Measurements from ENCODE around the gene CLIC5.

The CLIC5 gene

DNA sequence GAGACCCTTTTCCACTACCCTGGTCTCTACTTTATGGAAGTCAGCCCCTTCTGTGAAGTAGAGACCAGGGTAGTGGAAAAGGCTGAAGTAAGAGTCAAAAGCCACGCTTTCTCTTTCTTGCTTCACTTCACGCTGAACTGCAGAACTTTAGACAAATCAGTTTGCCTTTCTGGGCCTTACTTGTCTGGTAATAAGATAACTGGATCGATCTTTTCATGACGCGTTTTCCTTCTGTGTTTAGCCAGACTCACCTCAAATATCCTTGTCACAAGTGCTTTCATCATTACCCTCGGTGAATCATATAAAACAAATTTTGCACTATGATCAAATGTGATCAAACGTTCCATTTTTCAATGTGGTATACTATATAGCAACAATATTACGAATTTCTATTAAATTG, 170.7 kb downstream of the CLIC5 start:
- Histone ChIP-seq H3K27me3 (ENCODE audit: insufficient read depth, low read length) (no peaks in the 10 kb centered on the region), H3K79me2 (ENCODE audit: insufficient read depth, low read length) (no peaks in the 10 kb centered on the region), H3K9me3 (ENCODE audit: low read length) (no peaks in the 10 kb centered on the region), H3F3A (ENCODE audit: insufficient read depth, low read length) (no peaks in the 10 kb centered on the region), H3K9me2 (ENCODE audit: low read depth, low read length) (no peaks in the 10 kb centered on the region), H2AFZ (ENCODE audit: low read length) (no peak overlapping the region), H3K27ac (ENCODE audit: low read depth, low read length, poor library complexity, severe bottlenecking) (no peak overlapping the region), H3K9ac (ENCODE audit: low read length) (no peak overlapping the region), H3K4me3 (ENCODE audit: low read depth, low read length, poor library complexity, severe bottlenecking) (no peak overlapping the region), H3K4me1 (ENCODE audit: insufficient read depth, low read length, severe bottlenecking) (no peaks in the 10 kb centered on the region), H3K4me2 (ENCODE audit: low read length) (no peak overlapping the region), H4K20me1 (ENCODE audit: insufficient read depth, low read length) (no peaks in the 10 kb centered on the region), H3K36me3 (ENCODE audit: insufficient read depth, low read length) (no peaks in the 10 kb centered on the region)
- TF ChIP-seq EZH2 (IDR thresholded peaks at IDR 0.05; ENCODE audit: borderline replicate concordance, low read length) = no peak
- TF ChIP-seq, protein P1, sequence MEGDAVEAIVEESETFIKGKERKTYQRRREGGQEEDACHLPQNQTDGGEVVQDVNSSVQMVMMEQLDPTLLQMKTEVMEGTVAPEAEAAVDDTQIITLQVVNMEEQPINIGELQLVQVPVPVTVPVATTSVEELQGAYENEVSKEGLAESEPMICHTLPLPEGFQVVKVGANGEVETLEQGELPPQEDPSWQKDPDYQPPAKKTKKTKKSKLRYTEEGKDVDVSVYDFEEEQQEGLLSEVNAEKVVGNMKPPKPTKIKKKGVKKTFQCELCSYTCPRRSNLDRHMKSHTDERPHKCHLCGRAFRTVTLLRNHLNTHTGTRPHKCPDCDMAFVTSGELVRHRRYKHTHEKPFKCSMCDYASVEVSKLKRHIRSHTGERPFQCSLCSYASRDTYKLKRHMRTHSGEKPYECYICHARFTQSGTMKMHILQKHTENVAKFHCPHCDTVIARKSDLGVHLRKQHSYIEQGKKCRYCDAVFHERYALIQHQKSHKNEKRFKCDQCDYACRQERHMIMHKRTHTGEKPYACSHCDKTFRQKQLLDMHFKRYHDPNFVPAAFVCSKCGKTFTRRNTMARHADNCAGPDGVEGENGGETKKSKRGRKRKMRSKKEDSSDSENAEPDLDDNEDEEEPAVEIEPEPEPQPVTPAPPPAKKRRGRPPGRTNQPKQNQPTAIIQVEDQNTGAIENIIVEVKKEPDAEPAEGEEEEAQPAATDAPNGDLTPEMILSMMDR (IDR thresholded peaks at IDR 0.05; ENCODE audit: low read length) = no peak

DNA sequence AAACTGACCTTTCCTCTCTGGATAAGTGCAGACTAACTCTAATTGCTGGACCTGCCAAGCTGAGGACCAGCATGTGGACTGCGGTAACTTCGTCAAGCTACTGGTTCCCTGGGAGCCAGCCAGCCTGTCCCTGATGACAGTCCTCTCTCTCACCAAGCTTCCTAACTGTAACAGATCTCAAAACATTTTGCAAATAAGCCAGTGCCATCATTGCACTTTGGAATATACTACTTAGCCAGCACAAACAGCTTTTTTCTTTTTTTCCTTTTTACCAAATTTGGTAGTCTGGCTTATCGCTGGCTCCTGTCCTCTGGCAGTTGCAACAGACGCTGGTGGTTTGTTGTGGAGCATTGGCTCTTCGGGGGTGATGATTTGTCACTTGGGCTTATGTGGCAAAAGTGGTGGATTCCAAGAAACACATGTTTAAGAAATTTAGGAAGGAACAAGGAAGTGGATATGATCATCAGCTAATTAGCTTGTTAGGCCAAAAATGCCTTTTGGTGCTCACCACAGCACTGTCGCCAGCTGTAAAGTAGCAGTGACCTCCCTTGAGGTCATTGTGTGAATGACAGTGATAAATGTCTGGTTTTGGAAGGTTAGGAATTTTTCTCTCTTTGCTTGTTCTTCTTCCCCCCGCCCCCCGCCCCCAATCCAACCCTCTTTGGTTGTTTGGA, 171.7 kb downstream of the CLIC5 start:
- Histone ChIP-seq H4K20me1 (ENCODE audit: insufficient read depth, low read length) (no peaks in the 10 kb centered on the region), H3K27me3 (ENCODE audit: insufficient read depth, low read length) (no peaks in the 10 kb centered on the region), H3K9me2 (ENCODE audit: low read depth, low read length) (no peaks in the 10 kb centered on the region), H3F3A (ENCODE audit: insufficient read depth, low read length) (no peaks in the 10 kb centered on the region), H3K4me2 (ENCODE audit: low read length) (no peak overlapping the region), H3K4me3 (ENCODE audit: low read depth, low read length, poor library complexity, severe bottlenecking) (no peak overlapping the region), H3K4me1 (ENCODE audit: insufficient read depth, low read length, severe bottlenecking) (no peaks in the 10 kb centered on the region), H3K27ac (ENCODE audit: low read depth, low read length, poor library complexity, severe bottlenecking) (no peak overlapping the region), H3K36me3 (ENCODE audit: insufficient read depth, low read length) (no peaks in the 10 kb centered on the region), H2AFZ (ENCODE audit: low read length) (no peak overlapping the region), H3K9ac (ENCODE audit: low read length) (no peak overlapping the region), H3K79me2 (ENCODE audit: insufficient read depth, low read length) (no peaks in the 10 kb centered on the region), H3K9me3 (ENCODE audit: low read length) (no peaks in the 10 kb centered on the region)
- TF ChIP-seq, protein P1 (IDR thresholded peaks at IDR 0.05; ENCODE audit: low read length) = no peak
- no peak for TF ChIP-seq EZH2 (IDR thresholded peaks at IDR 0.05; ENCODE audit: borderline replicate concordance, low read length)

DNA sequence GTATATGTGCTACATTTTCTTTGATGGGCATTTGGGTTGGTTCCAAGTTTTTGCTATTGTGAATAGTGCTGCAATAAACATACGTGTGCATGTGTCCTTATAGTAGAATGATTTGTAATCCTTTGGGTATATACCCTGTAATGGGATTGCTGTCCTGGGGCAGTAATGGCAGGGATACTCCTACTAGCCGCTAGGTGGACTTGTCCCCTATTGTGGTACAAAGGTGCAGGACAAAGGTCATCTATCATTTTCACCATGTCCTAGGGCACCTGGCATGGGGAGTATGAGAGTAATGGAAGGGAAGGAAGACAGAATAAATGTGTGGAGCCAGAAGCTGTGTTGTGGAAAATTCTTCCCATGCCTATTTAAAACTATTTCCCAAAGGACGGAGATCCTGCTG, 174.6 kb downstream of the CLIC5 start:
- H3F3A ChIP-seq (ENCODE audit: insufficient read depth, low read length) = no peaks in the 10 kb centered on the region
- H3K9ac ChIP-seq (ENCODE audit: low read length) = no peak overlapping the region
- H3K36me3 ChIP-seq (ENCODE audit: insufficient read depth, low read length) = no peaks in the 10 kb centered on the region
- no peaks in the 10 kb centered on the region for H3K79me2 ChIP-seq (ENCODE audit: insufficient read depth, low read length)
- no peak overlapping the region for H2AFZ ChIP-seq (ENCODE audit: low read length)
- no peaks in the 10 kb centered on the region for H3K9me3 ChIP-seq (ENCODE audit: low read length)
- no peaks in the 10 kb centered on the region for H4K20me1 ChIP-seq (ENCODE audit: insufficient read depth, low read length)
- no peaks in the 10 kb centered on the region for H3K9me2 ChIP-seq (ENCODE audit: low read depth, low read length)
- H3K4me3 ChIP-seq (ENCODE audit: low read depth, low read length, poor library complexity, severe bottlenecking) = no peak overlapping the region
- no peaks in the 10 kb centered on the region for H3K4me1 ChIP-seq (ENCODE audit: insufficient read depth, low read length, severe bottlenecking)
- H3K27me3 ChIP-seq (ENCODE audit: insufficient read depth, low read length) = no peaks in the 10 kb centered on the region
- no peak overlapping the region for H3K27ac ChIP-seq (ENCODE audit: low read depth, low read length, poor library complexity, severe bottlenecking)
- H3K4me2 ChIP-seq (ENCODE audit: low read length) = no peak overlapping the region
- TF ChIP-seq, protein P1 (IDR thresholded peaks at IDR 0.05; ENCODE audit: low read length) = no peak
- no peak for TF ChIP-seq EZH2 (IDR thresholded peaks at IDR 0.05; ENCODE audit: borderline replicate concordance, low read length)
